Panc1 (cell line): ENCODE measurements around the gene ALDH1A1.

Source experiments
- CTCF ChIP-seq: fragments of 450-650 bp; IDR thresholded peaks from 2 replicates; pipeline ENCODE4 v1.5.1; 2017; ENCODE audit warnings: mild to moderate bottlenecking
- POLR2AphosphoS5 ChIP-seq: IDR thresholded peaks from 2 replicates; pipeline ENCODE4 v1.6.1; 2012; ENCODE audit warnings: mild to moderate bottlenecking, low read depth, low read length, moderate library complexity
- REST ChIP-seq, 2 experiments: IDR thresholded peaks; 2 replicates each; pipeline ENCODE4 v1.6.1; 2011 to 2012; ENCODE audit warnings: low read depth in 2 of 2, control low read depth in 1 of 2, low read length in 1 of 2, mild to moderate bottlenecking in 1 of 2, moderate library complexity in 1 of 2; ENCODE audit not compliant: insufficient read depth in 1 of 2
- SIN3A ChIP-seq: IDR thresholded peaks from 2 replicates; pipeline ENCODE4 v1.6.1; 2012; ENCODE audit warnings: low read depth, mild to moderate bottlenecking, low read length, moderate library complexity, borderline replicate concordance; ENCODE audit not compliant: insufficient read depth

- TF ChIP-seq CTCF (no peak), POLR2AphosphoS5 (no peak), SIN3A (no peak), REST (IDR thresholded peaks at IDR 0.05; ENCODE audit: insufficient read depth in 1 of 2, low read depth in 2 of 2, low read length in 1 of 2) (no peak)
These were observed 96.8 kb downstream of the ALDH1A1 start for GRCh38 chr9:72855890-72856523.
